HG02981 (cell line): ENCODE results near the gene NEDD9.

Experiments used
- ATAC-seq: cut with Tn5 transposase; IDR thresholded peaks from one replicate; pipeline ENCODE4 v1.9.1; 2021; ENCODE audit warnings: mild to moderate bottlenecking, moderate library complexity; ENCODE audit not compliant: unreplicated experiment

The NEDD9 gene

DNA sequence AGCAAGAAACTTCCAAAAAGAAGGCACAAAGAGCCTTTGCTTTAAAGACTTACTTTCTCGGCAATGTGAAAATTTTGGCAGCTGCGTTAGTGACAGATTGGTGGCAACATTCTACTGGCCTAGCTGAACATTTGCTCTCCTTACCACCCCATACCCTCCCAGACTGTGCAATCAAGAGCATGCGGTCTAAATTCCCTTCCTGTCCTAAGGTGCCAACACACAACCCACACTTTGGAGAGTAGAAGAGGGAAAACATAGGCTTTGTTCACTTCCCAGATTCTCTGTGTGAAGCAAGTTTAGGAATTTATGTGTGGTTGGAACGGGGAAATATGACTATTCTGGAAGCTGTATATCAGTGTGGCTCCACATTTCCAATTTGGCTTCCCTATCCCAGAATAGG, 29.8 kb upstream of the NEDD9 start:
- no peak for ATAC-seq

DNA sequence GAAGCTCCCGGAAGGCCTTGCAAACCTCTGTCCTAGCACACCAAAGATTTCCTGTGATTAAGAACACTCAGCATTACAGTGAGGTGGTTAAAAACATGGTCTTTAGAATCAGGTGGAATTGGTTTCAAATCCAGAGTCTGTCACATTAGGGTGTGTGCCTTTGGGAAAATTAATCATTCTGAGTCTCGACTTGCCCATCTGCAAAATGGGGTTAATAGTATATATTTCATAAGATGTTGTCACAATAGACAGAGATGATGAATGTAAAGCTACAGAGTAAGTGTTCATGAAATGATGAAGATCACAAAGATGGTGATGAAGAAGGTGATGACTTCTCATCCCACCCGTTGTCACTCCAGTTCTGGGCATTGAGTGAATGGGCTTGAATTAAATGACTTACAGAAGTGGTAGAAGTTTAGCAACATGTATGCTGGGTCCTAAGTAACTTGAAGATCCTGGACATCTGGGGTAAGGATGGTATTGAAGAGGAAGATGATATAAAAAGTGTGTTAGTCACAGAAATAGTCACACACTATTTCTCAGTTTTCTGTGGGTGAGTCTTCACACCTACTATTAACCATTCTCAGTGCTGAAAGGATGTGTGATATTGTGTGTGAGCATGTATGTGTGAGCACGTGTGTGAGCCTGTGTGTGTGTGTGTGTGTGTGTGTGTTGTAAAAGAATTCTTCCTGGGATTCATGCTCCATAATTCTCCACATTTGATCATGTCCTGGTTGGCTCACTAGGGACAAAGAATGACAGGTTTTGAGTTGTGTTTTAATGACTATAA, 28.0 kb upstream of the NEDD9 start:
- ATAC-seq: no peak

DNA sequence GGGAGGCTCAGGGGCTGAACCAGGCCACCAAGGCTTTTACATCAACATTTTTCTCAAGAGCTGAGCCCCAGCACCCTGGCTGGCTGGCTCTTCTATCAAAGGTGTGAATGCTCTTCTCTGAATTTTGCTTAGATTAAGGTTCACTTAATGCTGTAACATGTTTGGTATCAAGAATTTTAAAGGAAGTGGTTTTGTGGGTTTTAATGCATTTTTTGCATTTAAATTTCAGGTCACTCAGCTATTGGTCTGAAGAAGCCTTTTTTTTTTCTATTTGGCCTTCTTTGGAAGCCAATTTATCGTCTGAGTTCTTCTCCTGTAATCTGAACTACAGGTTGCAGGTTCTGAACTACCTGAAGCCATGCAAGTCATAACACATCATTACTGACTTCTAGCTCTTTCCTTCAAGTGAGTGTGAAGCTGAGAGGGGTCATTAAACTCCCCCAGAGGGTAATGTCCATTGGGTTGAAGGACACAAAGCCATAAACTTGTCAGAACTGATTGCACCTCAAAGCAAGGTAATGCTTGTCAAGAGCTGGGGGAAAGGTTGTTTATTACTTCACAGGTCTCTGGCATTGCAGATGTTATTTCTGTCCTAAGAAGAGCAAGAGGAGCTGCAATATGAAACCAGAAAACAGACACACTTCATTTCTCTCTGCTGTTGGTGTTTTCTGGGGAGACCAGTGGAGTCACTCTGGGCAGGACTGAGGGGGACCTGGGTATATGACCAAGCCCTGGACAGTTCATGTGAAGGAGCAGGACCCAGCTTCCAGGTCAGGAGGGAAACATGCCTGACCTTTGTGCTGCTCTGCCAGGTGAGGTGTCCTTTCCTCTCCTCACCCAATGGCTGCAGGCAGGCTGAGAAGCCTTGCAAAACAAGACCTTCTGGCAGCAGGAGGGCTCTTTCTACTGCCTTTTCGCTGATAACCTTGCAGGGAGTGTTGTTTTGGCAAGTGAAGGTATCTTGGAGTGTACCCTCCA, 26.1 kb upstream of the NEDD9 start:
- no peak for ATAC-seq

DNA sequence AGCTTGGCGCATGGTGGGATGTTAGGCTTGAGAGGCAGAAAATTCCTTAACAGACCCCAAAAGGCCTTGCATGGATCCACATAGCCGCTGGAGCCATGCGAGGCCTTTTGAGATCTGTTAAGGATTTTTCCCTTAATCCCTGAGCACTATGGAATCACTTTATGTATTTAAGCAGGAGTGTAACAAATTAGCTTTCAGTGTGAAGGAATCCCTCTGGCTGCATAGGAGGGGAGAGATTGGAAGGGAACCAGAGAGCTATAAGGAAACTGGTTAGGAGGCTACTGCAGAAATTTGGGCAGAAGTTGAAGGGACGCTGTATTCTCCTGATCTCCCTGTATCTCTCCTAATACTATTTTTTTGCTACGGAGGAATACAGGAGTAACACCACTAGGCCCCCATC, 23.1 kb upstream of the NEDD9 start:
- no peak for ATAC-seq

DNA sequence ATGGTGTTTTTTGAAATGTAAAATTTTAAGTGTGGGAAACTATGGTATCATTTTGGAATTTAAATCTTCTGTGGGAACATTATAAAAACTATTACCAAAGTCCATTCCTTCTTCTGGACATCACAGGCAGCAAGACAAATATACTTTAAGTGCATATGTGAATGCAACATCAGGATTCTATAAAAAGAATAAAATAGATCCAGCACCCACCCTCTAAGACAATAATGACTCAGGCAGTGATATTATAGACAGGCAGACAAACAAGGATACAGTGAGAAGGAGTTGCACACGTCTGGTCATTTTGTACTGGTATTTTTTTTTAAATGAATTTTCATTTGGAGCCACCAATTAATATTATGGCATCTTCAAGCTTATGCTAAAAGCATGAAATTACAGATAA, 21.1 kb upstream of the NEDD9 start:
- ATAC-seq: no peak

DNA sequence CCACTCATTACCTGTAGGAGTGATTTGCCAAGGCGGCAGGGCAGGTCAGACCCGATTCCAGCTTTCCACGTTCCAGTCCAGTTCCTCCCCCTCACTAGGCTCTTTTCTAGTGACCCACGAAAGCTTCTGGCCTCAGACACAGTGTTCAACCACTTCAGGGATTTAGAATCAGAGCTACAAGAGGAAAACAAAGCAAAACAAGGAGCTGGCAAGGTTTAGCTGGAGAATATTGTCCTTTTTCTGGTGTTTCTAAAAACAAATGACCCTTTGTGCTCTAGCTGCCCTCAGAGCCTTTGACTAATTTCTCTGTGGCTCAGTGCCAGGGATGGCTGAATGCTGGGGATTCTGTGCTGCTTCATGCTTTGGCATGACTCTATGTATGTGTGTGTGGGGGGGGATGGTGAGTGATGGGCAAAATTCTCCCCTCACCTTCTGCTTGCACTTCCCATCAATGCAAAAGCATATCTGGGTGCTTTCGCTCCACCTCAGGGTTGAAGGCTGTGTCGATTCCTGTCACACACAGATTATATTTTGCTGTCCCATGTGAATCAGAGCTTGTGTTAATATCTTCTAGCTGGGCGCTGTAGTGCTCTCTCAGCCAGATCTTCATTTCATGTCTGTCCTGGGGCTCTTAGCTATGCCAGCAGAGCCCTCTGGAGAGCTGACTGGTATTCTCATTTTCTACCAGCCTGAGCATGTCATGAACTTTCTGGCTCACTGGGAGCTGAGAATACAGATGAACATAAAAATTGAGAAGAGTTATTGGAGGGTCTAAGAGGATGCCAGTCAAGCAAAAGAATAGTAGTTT, 19.3 kb upstream of the NEDD9 start:
- ATAC-seq: no peak

DNA sequence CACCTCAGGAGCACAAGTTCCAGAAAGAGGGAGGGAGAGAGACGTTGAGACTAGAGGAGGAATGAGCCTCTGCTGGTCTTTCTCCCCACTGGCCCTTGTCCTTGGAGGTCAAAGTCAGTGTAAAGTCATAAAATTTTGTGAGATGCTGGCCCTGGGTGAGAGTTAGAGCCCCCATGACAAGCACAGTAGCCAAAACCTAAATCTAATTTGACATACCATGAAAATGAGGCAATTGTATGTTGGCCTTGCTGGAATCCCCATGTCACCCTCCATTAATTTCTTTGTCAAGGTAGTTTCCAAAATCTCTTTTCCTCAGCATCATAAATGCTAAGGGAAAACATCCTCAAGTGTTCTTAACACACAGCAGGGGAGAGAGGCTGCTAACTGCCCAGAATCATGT, 17.6 kb upstream of the NEDD9 start:
- ATAC-seq: no peak

DNA sequence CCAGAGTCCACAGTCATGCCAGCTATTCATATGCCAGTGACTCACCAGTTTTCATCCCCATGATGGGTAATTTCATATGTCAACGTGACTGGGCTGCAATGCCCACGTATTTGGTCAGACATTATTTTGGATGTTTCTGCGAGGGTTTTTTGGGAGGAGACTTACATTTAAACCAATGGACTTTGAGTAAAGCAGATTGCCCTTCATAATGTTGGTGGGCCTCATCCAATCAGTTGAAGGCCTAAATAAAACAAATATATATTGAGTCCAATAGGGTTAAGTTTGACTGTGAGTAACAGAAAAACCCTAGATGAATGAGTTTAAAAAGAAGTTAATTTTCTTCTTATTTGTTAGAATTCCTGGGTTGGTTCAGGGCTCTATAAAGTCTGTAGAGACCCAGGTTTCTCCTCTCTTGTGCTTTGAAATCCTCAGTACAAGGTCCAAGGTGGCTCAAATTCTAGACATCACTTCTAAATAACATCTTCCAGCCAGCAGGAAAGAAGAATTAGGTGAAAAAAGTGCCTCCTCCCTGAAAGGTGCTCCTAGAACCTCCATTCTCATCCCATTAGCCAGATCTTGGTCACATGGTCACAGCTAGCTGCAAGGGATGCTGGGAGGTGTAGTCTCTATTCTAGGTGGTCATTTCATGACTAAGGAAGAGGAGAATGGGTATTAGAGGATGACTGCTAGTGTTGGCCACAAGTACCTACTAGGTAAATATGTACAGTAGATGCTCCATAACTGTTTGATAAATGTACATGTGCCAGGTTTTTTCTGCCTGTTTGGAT, 16.7 kb upstream of the NEDD9 start:
- no peak for ATAC-seq

DNA sequence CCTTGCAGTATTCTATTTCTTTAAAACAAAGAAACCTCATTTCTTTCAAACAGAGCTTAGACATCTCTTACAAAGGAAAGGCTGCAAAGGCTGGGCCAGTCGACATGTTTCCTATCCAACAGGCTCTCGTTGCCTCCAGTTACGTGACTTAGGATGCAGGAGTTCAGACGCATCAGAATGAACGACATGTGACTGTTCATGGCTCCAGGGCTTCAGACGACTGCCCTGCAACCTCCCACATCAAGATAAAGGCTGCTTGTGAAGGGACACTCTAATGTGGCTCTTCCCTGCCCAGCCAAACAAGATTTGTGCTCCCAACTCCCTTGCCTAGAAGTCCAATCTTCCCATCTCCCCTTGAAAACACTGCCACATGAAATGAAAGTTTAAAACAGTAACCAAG, 14.3 kb upstream of the NEDD9 start:
- no peak for ATAC-seq

DNA sequence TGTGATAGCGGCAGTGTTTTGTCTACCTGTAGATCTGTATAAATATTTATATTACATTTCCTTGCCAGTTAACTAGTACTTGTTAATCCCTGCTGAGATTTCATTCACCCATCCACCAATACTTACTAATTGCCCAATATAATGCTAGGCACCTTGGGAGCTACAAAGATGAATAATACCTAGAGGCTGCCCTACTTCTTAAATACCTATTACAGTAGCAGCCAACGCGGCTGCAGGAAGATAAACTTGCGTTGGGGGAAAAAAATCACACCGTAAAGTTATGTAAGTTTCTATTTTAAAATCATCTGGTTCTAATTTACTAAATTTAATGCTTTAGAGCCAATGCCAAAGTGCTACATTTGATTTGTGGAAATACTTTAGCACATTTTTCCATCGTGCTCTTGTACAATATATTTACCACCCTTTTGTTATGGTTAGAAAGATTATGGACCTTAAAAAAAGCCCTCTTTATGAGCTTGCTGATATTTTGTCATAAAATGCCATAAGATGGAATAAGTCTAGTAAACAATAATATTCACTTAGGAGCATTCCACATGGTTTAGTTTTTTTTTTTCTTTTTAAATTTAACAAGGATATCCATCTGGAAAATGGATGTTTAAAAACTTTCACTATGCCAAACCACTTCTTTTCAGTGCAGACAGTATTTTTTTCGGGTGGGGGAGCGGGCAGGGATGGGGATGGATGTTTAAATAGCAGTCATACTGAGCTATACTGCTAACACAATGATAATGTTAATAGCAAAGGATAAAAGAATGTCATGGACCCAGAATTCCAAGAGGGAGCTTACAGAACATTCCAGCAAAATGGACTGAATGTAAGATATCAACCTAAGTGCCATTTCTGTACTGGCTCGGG, 13.2 kb upstream of the NEDD9 start:
- no peak for ATAC-seq

DNA sequence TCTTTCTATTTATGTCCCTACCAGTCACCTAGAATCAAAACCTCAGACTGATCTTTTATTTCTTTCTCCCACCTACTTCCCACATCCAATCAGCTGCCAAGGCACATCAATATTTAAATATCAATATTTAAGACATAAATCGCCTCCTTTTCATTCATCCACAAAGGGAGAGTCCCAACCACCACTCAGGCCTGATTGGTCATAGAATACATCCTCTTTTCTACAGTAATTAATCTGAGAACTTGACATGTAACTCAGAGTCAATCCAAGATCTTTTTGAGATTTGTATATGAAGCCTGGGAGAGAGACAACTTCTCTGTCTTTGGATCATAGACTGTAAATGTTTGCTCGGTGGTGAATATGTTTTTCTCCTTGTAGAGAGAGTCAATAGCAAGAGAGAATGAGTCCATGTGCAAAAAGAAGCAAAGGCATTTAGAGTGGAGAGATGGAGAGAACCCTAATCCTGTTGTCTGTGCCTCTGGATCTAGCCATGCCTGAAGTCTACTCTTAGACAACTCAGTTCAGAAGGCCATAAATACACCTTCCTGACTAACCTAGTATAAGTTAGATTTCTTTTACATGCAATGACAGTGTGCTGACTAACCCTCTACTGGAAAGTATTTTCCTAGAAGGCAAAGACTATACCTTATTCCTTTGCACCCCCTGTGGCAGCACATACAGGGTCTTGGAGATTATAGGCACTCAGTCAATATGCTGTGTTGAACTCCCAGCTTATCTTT, 12.1 kb upstream of the NEDD9 start:
- ATAC-seq: no peak

DNA sequence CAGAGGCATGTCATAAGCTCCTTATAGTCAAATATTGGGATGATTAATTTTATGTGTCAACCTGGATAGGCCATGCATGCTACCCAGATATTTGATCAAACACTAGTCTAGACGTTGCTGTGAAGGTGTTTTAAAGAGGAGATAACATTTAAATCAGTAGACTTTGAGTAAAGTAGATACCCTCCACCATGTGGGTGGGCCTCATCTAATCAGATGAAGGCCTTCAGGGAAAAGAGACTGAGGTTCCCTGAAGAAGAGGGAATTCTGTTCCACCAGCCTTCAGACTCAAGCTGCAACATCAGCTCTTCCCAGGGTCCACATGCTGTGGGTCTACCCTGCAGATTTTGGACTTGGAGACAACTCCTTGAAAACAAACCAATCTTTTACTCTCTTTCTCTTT, 11.4 kb upstream of the NEDD9 start:
- ATAC-seq: no peak

DNA sequence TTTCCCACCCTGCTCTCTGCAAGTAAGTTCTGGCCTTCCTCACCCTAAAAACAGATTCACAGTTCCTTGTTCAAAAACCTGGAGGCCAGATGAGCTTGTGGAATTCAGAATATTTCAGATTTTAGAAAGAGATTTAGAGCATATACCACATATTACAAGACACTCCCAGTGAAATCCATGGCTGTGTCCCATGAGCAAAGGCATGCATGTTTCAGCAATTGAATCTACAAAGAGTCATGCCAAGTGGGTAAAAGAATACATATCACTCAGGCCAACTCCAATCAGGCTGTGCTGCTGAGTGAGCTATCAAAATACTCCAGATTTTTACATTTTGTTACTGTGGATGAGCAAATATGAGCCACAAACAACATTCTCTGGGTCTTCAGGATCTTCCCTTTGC, 10.2 kb upstream of the NEDD9 start:
- no peak for ATAC-seq

DNA sequence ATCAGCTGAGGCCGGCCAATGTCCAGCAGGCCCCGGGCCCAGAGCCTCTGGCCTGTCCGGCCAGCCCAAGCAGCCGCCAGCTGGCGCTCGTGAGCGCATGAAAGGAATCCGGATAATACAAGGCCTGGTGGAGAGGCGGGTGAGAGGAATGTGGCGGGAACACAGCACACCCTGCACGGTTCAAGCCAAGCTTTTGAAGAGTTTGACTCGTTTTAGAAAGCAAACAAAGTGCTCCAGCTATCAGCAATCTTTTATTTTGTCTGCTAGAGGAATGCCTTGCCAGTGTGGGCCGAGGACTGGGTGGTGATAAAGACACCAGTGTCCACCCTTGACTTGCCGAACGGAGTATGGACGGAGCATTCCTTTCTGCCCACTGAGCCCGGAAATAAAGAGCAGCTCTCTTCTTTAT, 9.3 kb upstream of the NEDD9 start:
- ATAC-seq: no peak

DNA sequence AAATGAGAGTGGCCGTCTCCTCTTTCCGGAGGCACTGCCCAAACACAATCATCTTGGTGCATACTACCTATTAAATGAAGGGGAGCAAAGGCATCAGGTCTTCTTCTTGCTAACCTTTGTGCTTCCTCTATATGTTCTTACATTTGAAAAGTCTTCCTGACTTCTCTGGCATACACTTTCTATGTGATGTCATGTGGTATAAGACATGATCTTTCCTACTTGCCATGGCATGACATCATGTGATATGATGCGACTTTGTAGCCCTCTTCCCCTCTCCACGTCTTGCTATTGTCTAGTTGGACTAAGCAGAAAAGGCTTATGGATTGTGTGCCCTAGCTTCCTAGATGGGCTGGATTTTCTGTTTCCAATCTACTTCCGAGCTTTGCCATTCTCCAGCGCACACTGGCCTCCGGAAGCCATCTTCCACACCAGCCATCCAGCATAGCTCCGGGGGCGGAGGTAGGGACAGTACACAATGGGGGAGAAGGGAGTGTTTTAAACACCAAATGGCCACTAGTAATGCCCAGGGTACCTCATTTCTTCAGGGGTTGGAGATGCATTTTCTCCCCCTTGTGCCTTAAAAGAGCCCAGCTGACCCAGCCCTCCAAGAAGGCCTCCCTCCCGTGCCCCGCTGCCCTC, 8.8 kb upstream of the NEDD9 start:
- ATAC-seq: no peak

DNA sequence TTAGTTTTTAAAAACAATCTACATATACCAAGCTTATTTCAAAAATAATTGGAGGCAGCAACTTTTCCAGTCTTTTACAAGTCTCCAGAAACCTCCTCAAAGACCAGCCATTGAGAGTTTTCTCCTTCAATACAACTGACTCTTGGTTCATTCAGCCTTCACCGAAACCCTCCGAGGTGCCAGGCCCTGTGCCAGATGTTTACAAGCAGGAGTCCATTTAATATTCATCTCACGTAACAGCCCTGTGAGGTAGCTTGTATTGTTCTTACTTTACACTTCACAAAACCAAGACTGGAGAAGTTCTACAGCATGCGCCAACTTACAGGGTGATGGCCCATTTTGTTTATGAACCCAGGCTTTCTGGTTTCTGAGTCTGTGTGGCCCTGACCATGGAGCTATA, 5.5 kb upstream of the NEDD9 start:
- ATAC-seq: no peak

DNA sequence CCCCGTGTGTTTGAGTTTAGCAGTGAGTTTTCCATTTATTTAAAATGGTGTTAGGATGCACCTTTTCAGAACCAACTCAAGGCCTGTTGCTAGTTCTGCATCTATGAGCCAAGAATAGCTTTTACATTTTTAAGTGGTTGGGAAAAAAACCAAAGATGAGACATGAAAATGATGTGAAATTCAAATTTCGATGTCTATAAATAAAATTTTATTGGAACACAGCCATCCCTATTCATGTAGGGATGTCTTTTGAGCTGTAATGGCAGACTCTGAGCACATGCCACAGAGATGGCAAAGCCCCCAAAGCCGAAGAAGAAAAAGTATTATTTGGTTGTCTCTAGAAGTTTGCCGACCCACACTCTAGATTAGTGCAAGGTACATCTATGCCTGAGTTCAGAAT, 5.0 kb upstream of the NEDD9 start:
- ATAC-seq: no peak

DNA sequence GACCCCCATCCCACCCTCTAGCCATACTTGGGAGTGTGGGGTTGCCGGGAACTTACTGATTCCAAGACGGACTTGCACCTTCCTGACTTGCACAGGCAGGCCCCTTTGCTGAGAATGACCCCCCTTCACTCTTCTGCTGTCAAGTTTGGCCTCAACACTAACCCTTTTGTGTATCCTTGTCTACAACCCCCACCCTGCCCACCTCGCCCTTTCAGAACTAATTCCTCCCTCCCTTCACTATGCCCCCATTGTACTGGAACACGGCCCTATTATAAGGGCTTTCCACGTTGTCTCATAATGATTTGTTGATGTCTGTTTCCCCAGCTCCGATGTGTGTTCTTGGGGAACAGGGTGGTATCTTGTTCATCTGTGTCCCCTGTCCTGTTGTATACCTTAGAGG, 4.4 kb upstream of the NEDD9 start:
- ATAC-seq: no peak
